Embryonic facial prominence (tissue), 1 donor: ENCODE data around the gene AP4B1.

Experiments used
- DNase-seq: peaks from one replicate; pipeline ENCODE4 v3.0.0-alpha.2; 2016; ENCODE audit errors: extremely low spot score

Gene AP4B1

DNA sequence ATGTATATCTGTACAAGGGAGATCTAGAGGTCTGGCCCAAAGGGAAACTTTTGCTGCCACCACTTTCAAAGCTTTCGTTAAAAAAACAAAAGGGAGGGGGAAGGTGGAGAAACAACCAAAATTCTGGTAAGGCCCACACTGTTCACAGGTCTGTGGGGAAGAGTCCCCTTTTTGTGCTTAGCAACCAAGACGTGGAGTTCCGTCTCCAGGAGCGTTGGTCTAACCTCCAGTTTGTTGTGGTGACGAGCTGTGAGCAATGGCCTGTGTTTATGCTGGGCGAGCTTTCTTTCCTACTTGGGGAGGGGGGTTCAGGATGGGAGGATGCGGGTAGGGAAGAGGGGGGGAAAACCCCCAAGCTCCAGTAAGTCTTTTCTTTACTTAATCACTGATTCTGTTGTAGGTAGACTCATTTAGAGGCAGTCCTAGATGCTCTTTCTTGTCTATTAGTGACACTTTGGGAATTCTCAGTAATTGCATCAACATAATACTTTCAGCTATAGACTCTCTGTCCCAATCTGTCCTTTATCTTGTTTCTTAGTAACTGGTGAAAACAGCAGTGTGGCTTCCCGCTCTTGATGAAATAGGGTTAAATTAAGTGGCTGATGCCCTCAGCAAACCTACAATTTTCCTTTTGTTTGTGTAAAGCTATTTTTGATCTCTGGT, 26.0 kb upstream of the AP4B1 start:
- peak; percentile 96 for DNase-seq

DNA sequence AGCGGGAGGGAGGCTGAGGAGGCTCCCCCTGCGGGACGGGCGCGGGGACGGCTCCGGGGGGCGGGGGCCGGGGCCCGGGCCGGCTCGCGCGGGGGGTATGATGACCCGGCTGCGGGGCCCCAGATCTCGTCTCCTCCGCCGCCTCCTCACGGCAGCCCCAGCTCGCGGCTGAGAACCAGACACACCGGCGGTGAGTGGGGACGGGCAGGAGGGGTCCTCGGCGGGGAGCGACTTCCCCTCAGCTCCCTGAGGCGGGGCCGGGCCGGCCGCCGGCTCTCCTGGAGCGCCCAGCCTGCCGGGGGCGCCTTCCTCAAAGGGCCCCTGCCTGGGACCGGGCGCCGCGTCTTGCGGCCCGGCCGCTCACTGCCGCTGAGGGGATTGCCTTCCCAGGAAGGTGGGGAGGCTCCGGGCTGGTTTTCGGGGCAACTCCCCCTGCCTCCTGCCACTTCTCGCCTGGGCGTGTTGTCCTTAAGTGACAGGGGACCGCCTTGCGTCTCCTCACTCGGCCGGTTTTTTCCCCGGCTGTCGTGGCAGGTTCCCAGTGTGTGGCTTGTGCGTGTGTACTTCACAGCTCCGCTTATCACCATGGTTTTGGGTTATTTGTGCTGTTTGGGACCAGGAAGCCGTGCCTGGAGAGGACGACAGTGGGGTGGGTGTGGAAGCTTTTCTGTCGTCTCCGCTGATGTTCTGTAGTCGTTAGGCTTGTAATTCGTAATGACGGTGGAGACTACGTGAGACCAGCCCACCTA, 25.3 kb upstream of the AP4B1 start:
- no peak for DNase-seq

GRCh38 chr1:113928941-113929749, 24.5 kb upstream of the AP4B1 start, which contains the start of gene HIPK1:
HIPK1 (plus strand) TSS chr1:113929324.
- DNase-seq = peak; percentile 91

DNA sequence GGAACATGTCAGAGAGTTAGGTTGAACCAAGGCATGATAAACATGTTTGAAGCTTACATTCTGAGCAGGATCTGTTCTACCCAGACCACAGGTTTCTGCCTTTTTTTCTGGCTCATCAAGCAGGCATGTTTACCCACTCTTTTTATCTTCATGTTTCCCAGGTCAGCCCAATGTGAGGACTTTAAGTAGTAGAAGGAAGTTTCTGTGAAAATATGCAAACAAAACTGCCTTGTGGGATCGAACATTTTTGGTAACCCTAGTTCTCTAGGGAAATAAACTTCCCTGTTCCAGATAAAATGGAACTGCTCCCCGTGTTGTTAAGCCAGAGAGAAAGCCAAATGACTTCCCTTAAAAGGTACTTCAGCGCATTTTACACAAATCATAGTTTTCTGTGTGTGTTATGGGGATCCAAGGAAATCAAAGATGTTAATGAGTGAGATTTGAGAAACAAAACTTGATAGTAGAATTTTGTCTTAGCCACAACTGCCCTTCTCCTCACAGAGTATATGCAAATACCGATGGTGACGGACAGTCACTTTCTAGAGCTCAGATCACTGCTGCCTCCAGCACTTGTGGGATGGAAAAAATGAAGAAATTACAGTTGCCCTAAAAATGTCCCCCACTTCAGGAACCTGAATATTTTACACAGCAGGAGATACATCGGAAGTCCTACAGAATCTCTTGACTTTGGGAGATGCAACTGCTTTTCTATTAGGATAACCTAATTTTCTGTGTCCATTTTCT, 23.8 kb upstream of the AP4B1 start:
- DNase-seq = no peak

DNA sequence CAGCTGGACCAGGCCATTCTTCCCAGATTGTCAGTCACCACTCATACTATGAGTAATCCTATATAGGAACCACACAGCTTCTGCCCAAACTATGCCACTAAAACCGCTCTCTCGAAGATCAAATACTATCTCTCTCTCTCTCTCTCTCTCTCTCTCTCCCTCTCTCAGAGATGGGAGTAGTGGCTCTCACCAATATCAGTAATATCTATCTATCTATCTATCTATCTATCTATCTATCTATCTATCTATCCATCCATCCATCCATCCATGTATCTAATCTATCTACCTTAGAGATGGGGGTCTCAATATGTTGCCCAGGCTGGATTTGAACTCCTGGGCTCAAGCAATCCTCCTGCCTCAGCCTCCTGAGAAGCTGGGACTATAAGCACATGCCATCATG, 19.9 kb upstream of the AP4B1 start:
- no peak for DNase-seq

DNA sequence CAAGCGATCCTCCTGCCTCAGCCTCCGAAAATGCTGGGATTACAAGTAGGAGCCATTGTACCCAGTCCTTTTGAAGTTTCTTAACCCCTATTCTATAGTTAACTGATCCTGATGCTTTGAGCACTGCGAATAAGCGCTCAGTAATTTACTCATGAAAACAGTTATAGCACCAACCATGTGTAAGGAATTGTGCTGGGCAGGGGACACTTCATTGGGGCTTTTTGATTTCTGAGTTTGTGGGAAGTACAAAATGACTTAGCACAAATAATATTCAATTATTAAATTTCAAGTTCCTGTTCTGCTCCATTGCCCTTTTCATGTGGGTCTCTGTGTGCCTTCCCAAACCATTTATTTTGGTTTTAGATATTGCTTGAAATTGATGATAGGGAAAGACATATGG, 18.4 kb upstream of the AP4B1 start:
- no peak for DNase-seq

DNA sequence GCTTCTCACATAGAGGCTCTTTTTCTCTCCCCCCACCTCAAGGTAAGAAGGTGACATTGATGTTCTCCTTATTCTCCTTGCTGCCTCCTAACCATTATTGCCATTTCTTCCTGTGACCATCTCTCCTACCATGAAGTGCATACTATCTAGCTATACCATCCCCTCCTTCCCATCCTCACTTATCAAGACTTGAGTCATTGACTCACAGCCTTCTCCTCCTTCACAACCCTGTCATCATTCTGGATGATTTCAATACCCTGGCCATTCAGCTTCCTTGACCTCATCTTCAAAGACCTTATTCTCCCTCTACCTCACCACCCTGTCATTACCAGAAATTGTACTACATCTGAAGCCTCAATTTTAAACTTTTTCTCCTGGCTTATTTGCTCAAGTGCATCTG, 13.6 kb upstream of the AP4B1 start:
- no peak for DNase-seq

DNA sequence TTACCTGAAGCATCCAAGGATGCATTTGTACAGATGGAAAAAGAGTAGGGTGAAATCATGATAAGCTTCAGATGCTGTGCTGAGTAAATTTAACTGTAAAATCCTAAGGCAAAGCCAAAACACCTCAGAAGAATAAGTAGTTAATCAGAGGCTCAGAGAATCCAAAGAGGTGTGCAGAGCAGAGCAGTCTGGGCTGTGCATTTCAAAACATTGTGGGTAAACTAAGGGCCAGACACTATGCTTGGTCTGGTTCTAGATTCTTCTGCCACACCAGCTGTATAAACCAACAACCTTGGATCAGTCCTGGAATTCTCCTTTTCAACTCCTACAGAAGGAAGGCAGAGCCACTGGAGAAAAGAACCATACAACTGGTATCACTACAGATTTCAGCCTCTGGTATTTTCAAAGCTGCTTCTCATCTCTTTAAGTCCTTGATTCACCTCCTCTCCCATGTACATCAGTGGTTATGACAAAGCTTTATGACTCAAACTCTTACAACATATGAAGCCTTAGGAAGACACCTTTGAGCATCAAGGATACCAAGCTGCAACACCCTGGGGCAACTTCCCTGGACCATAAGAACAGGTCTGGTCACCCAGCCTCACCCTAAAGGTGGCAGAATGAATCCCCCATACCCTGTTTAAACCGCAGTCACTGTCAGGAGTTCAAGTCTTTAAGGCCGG, 12.9 kb upstream of the AP4B1 start:
- DNase-seq = no peak

DNA sequence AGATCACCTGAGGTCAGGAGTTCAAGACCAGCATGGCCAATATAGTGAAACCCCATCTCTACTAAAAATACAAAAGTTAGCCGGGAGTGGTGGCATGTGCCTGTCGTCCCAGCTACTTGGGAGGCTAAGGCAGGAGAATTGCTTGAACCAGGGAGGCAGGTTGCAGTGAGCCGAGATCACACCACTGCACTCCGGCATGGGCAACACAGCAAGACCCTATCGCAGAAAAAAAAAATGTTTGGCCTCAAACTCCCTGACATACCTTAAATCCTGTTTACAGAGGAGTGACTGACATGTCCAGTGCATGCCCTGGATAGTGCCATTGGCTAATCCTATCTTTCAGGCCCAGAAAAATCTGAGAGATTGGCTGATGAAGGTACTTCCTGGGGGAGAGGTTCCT, 12.4 kb upstream of the AP4B1 start:
- DNase-seq = no peak

- no peak for DNase-seq
These were observed 9.5 kb upstream of the AP4B1 start for GRCh38 chr1:113913887-113914664.

- no peak for DNase-seq
These were observed 8.7 kb upstream of the AP4B1 start for GRCh38 chr1:113913312-113913668.

DNA sequence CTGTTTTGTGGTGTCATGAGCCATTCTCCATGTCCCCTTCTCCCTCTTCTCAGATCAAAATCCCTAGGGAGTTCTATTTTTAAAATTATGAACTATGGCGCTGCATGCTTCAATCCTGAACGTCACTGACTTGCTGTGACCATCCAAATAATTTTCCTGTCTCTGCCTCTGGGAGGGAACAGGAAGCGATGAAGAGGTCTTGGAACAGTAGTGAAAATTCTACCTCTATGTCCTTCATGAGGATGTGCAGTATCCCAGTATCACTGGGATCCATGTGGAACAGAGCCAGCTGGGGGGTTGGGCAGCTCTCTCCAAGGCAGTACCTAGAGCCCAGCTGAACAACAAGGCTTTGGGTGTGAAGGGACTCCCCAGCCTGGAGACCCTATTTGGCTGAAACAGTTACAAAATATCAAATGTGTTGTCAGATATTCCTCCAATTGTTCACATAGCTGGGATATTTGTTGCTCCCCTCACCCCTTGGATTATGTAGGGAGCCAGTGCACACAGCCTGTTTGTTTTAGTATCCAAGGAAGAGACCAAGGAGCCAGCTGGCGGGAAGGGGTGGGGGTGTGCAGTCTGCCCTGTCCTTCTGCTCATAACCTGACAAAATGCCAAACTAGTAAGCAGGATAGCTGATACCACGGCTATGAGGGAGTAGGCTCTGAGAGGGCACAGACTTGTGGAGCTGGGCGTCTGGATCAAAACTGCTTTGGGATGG, 8.2 kb upstream of the AP4B1 start:
- no peak for DNase-seq

DNA sequence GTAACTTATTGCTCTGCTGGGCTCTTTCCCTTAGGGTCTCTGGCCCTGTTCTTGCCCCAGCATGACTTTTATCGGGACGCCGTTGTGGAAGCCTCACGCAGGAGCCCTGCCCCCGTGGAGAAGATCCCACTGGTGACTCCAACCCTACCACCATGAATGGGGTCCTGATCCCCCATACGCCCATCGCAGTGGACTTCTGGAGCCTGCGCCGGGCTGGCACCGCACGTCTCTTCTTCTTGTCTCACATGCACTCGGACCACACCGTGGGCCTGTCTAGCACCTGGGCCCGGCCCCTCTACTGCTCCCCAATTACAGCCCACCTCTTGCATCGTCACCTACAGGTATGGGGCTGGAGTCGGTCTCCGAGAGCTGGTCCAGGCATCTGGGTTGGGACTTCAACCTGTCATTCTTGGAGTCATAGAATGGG, 849 bp upstream of the AP4B1 start:
- peak; percentile 22 for DNase-seq

DNA sequence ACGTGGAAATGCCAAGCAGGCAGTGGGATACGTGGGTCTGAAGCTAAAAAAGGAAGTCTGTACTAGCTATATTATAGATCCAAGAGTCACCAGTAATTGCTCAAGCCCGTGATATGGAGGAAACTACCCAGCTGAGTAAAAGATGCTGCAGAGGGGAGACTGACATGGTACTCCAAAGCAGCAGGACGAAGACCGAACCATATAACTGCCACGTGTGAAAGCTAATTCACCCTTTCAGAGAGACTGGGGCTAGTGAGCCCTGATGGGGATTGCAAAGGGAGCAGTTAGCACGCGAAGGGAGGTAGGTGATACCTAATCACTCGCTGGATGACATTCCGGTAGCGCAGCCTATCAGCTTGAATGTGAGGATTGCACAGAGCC, 316 bp downstream of the AP4B1 start:
- DNase-seq = peak; percentile 39

- no peak for DNase-seq
These were observed 902 bp downstream of the AP4B1 start for GRCh38 chr1:113903501-113904292.

- no peak for DNase-seq
These were observed 3.4 kb downstream of the AP4B1 start for GRCh38 chr1:113901191-113901590.

DNA sequence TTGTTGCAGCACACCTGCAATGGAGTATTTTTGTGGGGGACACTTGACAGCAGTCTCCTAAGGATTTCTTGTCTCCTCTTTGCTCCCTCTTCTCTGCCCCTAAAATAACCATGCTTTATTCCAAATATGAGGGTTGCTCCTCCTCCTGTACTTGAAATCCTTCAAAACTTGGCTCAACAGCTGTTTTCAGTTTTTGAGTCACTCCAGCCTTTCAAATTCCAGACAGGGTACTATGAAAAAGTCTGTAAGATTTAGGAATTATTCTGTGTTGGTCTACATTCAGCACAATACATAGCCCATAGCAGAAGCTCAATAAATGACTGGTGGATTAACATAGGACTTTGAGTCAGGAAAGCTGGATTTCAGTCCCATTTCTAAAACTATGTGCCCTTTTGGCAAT, 5.5 kb downstream of the AP4B1 start:
- DNase-seq = no peak

GRCh38 chr1:113898241-113898814, 6.3 kb downstream of the AP4B1 start:
- DNase-seq = no peak

- no peak for DNase-seq
These were observed 8.6 kb downstream of the AP4B1 start for GRCh38 chr1:113895961-113896360.
